GM18951 (cell line): ENCODE results near the gene M1AP.

Experiments used
- POLR2A ChIP-seq: IDR thresholded peaks from 4 replicates; pipeline ENCODE4 v1.6.1; 2011; ENCODE audit warnings: mild to moderate bottlenecking; ENCODE audit not compliant: insufficient read length, insufficient read depth; ENCODE audit errors: extremely low read depth
- in situ Hi-C: fragments of 300-500 bp; cut with MboI; formaldehyde crosslinking; loops from one replicate; pipeline ENCODE4 v1.12.0; 2022; ENCODE audit warnings: low sequenced_read_pairs, mixed read lengths, inconsistent platforms; ENCODE audit not compliant: unreplicated experiment

The M1AP gene

DNA sequence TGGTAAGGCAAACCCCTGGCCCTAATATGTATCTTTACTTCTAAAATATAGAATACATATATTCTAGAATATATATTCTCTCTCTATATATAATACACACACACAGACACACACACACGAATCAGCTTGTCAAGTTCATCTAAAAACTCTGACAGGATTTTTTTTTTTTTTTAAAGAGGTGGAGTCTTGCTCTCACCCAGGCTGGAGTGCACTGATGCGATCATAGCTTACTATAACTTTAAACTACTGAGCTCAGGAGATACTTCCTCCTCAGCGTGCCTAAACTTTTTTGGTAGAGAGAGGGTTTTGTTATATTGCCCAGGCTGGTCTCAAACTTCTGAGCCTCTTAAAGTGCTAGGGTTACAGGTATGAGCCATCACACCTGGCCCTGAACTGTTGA, 48.5 kb downstream of the M1AP start:
- TF ChIP-seq POLR2A: no peak
- in situ Hi-C loops: no loop called here

GRCh38 chr2:74597410-74597809, 50.7 kb downstream of the M1AP start:
- TF ChIP-seq POLR2A: no peak
- in situ Hi-C loops: no loop called here

- in situ Hi-C loops: no loop called here
- no peak for TF ChIP-seq POLR2A
These were observed 51.5 kb downstream of the M1AP start for GRCh38 chr2:74596584-74596983.

GRCh38 chr2:74593826-74594772, 54.0 kb downstream of the M1AP start:
- no peak for TF ChIP-seq POLR2A
- in situ Hi-C loops: no loop called here

DNA sequence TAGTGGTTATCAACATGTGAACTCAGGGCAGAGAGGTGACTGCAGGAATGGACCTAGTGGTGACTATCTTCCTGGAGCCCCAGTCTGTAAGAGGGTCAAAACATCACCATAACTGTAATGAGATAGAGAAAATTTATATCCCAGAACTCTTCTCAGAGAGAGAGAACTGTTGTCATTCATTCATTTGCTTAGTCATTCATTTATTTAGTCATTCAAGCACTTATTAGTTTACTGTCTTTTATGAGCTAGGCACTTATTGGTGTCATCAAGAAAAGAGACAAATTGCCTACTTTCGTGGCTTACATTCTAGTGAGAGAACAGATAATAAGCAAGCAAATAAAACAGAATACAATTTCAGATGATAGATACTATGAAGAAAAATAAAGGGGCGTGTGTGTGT, 59.5 kb downstream of the M1AP start:
- no peak for TF ChIP-seq POLR2A
- in situ Hi-C loops: no loop called here

- TF ChIP-seq POLR2A: no peak
- in situ Hi-C loops: no loop called here
These were observed 60.4 kb downstream of the M1AP start for GRCh38 chr2:74587664-74588277.

- no peak for TF ChIP-seq POLR2A
- in situ Hi-C loops: no loop called here
These were observed 62.5 kb downstream of the M1AP start for GRCh38 chr2:74585406-74586185.

DNA sequence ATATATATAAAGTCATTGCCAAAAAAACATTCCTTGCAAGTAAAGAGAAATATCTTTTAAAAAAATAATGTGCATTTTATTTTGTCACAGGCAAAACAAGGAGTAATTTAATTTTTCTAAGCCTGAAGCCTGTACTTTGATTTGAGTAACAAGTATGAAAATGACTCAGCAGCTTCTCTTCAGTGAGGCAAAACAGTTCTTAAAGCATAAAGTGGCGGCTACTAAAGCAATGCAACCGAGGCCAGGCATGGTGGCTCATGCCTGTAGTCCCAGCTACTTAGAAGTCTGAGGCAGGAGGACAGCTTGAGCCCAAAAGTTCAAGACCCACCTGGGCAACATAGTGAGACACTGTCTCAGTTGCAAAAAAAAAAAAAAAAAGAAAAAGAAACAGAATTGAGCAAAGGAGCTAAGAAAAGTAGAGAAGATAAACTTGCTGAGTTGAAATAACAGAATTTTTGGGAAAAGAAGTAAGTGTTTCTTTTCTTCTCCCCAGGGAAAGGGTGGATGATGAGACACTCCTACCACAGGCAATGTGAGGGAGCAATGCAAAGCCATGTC, 64.0 kb downstream of the M1AP start:
- in situ Hi-C loops: no loop called here
- no peak for TF ChIP-seq POLR2A

DNA sequence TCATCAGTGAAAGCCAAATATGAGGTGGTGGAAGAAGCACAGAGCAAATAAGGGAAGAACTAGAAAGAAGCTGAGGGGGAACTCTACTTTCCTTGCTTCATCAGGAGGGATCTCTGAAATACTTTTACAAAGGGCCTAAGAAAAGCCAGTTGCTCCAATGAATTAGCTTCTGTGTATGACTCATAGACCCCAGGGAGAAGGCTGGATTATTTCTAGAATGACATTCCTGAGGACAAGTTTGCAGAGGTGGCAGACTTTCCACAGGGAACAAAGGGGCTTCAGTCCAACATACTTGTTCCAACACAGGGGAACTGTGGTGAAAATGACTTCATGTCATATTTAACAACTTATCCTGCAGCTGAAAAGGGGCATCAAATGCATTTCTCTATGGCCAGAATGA, 64.6 kb downstream of the M1AP start:
- TF ChIP-seq POLR2A: no peak
- in situ Hi-C loops: no loop called here

- in situ Hi-C loops: no loop called here
- TF ChIP-seq POLR2A: no peak
These were observed 65.9 kb downstream of the M1AP start for GRCh38 chr2:74582184-74582583.

- in situ Hi-C loops: no loop called here
- no peak for TF ChIP-seq POLR2A
These were observed 66.7 kb downstream of the M1AP start for GRCh38 chr2:74581463-74581862.

- in situ Hi-C loops: no loop called here
- TF ChIP-seq POLR2A: no peak
These were observed 69.7 kb downstream of the M1AP start for GRCh38 chr2:74578408-74578807.

GRCh38 chr2:74577448-74577847, 70.7 kb downstream of the M1AP start:
- TF ChIP-seq POLR2A: no peak
- in situ Hi-C loops: no loop called here
